Breast epithelium (tissue), 3 donors: ENCODE measurements around the gene CCM2L.

Experiments
- POLR2A ChIP-seq: fragments of 450-650 bp; IDR thresholded peaks from one replicate; pipeline ENCODE4 v1.6.1; 2016; ENCODE audit warnings: antibody characterized with exemption, mild to moderate bottlenecking, moderate library complexity
- POLR2AphosphoS5 ChIP-seq, 3 donors: sonication (generic); formaldehyde crosslinking; IDR thresholded peaks; one replicate each; pipeline ENCODE4 v1.6.1; 2017; ENCODE audit warnings: antibody characterized with exemption in 3 of 3
- TF ChIP-seq, protein P1 (sequence below), 3 donors: fragments of 450-650 bp; IDR thresholded peaks; one replicate each; pipeline ENCODE4 v1.5.1; 2016 to 2017; ENCODE audit warnings: antibody characterized with exemption in 3 of 3, mild to moderate bottlenecking in 3 of 3, moderate library complexity in 3 of 3

GRCh38 chr20:31972471-31973021 is 37.7 kb upstream of the CCM2L start:
- TF ChIP-seq POLR2A = no peak
- TF ChIP-seq, protein P1, sequence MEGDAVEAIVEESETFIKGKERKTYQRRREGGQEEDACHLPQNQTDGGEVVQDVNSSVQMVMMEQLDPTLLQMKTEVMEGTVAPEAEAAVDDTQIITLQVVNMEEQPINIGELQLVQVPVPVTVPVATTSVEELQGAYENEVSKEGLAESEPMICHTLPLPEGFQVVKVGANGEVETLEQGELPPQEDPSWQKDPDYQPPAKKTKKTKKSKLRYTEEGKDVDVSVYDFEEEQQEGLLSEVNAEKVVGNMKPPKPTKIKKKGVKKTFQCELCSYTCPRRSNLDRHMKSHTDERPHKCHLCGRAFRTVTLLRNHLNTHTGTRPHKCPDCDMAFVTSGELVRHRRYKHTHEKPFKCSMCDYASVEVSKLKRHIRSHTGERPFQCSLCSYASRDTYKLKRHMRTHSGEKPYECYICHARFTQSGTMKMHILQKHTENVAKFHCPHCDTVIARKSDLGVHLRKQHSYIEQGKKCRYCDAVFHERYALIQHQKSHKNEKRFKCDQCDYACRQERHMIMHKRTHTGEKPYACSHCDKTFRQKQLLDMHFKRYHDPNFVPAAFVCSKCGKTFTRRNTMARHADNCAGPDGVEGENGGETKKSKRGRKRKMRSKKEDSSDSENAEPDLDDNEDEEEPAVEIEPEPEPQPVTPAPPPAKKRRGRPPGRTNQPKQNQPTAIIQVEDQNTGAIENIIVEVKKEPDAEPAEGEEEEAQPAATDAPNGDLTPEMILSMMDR (IDR thresholded peaks at IDR 0.05) = no peak
- TF ChIP-seq POLR2AphosphoS5 (IDR thresholded peaks at IDR 0.05) = no peak
